Thyroid gland (tissue), 4 donors: ENCODE measurements around the gene ACOT9.

Source experiments
- POLR2A ChIP-seq, 2 donors: fragments of 450-650 bp; IDR thresholded peaks; one replicate each; pipeline ENCODE4 v1.6.1; 2017; ENCODE audit warnings: antibody characterized with exemption in 2 of 2, mild to moderate bottlenecking in 2 of 2, moderate library complexity in 1 of 2
- TF ChIP-seq, protein P1 (sequence below), 6 experiments: fragments of 200-600 bp in 3 of 6; fragments of 450-650 bp in 3 of 6; sonication (generic) in 3 of 6; IDR thresholded peaks; one replicate each; pipeline ENCODE4 v1.5.1; 2016 to 2019; ENCODE audit warnings: antibody characterized with exemption in 6 of 6, mild to moderate bottlenecking in 2 of 6, inconsistent platforms in 1 of 6, moderate library complexity in 1 of 6

DNA sequence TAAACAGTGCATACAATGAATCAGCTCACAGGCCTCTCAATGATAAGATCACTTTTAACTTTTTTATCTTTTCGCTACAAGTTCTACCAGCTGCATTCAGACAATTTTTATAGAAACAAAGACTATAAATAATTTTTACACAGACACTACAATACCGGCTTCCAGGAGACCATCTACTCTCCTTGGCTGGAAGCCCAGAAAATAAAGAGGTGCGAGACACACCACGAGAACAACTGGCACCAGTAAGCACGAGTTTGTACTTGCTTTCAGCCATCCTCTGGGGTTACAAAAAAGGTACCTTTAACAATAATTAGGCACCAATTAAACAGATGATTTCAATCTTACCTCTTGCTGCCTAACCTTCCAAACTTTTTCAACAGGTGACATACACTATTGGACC is 87.0 kb downstream of the ACOT9 start:
- TF ChIP-seq, protein P1, sequence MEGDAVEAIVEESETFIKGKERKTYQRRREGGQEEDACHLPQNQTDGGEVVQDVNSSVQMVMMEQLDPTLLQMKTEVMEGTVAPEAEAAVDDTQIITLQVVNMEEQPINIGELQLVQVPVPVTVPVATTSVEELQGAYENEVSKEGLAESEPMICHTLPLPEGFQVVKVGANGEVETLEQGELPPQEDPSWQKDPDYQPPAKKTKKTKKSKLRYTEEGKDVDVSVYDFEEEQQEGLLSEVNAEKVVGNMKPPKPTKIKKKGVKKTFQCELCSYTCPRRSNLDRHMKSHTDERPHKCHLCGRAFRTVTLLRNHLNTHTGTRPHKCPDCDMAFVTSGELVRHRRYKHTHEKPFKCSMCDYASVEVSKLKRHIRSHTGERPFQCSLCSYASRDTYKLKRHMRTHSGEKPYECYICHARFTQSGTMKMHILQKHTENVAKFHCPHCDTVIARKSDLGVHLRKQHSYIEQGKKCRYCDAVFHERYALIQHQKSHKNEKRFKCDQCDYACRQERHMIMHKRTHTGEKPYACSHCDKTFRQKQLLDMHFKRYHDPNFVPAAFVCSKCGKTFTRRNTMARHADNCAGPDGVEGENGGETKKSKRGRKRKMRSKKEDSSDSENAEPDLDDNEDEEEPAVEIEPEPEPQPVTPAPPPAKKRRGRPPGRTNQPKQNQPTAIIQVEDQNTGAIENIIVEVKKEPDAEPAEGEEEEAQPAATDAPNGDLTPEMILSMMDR (IDR thresholded peaks at IDR 0.05), result no peak
- TF ChIP-seq POLR2A (IDR thresholded peaks at IDR 0.05), result no peak
